Dedifferentiated amniotic fluid mesenchymal stem cell (primary cell): ENCODE measurements around the gene ABCA4.

Source experiments
- DNase-seq: peaks from one replicate; pipeline ENCODE4 v3.0.0-alpha.2; 2016; ENCODE audit errors: extremely low spot score

Gene ABCA4

DNA sequence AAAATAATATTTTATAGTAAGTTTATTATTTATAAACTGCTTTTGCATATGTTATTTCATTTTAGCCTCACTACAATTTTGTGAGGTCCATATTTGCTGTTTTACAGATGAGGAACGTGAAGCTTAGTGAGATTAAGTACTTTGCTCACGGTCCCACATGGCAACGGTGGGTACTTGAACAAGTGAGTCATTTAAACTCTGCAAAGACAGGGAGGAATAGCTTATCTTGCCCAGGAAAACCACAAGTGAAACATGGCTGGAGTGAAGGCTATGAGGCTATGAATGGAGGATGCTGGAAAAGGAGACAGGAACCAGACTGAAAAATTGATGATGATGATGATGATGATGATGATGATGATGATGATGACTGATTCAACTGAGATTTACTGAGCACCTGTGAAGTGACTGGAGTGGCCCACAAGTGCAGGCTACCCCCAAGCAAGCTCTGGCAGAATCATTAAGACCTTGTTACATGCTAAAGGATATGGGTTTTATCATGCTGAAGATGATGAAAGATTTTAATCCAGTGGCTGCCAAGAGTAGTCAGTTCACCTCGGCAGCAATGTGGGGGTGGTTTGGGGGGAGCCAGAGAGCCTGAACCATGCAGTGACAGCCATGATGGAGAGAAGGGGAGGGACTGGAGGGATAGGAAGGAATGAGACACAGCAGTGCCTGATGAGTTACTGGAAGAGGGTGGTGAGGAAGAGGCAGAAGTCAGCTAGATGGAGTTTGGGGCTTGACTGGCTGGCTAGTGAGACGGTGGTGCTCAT is 1.4 kb upstream of the ABCA4 start:
- no peak for DNase-seq

DNA sequence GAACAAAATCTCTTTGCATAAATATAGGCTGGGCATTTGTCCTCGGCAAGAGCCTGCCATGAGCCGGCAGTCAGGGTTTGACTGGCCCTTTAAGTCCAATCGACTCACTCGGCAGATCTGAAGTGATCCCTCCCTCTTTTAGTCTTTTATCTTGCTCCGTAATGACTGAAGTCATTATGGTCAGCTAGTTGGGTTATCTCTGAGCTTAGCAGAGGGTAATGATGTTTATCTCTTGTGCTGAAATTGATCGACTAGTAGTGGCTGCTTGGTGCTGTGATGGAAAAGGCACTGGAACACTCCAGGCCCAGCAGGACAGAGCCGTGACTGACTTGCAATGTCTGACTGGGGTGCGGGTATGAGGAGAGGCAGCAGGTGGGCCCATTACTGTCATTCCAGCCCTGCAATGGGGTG is 468 bp upstream of the ABCA4 start:
- DNase-seq = no peak

DNA sequence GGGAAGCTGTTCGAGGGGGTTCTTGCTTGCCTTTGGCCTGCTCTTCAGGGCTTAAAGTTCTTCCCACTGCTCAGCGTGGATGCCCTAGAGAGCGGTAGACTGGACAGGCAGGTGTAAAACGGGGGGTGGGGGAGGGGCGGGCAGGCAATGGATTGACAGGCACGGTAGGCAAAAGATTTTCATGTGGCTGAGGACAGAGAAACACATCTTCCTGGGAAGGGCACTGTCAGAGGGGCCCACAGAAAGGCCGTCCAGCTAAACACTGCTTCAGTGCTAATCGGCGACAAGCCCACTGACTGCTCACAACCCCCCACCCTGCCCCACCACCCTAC is 412 bp downstream of the ABCA4 start:
- no peak for DNase-seq

DNA sequence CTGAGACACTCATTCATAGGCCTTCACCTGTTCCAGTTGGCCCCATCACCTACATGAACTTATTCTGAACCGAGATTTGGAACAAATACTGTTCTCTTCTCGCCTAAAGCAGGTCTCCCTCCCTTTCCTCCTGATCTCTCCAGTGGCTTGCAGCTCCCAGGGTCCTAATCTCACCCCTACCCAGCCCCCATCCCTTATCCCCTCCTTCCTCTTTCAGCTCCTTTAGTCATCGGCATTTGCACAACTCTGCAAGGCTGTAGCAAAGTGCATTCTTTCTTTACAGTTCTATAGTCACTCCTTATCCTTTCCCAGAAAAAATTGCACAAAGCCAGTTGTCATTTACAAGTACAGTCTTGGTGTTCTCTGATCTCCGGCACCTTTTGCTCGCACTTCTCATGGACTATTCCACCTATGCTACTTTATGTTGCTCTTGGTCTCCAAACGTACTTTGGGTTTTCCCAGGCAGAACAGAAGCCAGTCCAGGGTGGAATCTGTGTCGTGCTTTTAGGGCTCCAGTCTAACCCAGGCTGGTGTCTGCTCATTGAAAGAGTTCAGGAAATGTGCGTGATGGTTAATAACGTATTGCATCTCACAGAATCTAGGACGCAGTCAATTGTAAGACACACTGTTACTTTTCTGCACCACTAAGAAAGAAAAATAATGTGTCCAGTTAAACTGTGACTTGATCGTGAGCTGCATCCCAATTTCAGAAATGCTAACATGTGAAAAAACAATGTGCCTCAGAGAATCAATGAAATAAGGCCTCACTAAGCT is 965 bp downstream of the ABCA4 start:
- DNase-seq = no peak

DNA sequence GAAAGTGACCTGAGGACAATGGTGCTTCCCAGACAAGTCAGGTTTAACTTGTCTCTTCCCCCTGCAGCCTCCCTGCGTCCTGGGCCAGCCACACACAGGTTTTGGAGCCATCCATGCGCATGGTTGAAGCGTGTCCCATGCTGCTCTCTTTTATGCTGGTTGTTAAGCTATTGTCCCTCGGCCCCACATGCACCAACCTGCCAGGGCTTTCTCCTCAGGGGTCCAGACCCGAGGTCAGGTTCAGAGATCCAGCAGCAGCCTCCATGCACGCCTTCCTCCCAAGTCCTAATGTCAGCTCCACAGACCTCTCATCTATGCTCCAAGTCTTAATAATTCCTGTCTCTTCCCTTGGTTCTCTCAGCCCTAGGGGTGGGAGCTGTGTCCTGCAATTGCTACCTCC is 1.6 kb downstream of the ABCA4 start:
- DNase-seq = no peak

DNA sequence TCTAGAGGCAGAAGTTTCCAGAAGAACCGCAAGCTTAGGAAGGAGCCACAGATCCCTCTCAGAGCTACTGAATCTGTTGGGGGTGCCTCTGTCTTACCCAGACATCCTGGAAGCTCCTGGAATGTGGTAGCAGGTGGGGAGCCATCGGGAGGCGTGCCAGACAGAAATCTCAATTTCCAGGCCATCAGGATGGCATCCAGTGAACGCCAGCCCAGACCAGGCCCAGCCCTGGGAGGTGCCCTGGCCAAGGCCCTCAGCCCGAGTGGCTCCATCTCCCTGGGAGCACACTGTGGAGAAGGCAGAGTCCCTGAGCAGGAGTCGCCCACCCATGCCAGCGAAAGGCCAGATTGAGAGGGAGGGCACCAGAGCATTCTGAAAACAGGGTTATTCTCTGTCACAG is 2.5 kb downstream of the ABCA4 start:
- no peak for DNase-seq

DNA sequence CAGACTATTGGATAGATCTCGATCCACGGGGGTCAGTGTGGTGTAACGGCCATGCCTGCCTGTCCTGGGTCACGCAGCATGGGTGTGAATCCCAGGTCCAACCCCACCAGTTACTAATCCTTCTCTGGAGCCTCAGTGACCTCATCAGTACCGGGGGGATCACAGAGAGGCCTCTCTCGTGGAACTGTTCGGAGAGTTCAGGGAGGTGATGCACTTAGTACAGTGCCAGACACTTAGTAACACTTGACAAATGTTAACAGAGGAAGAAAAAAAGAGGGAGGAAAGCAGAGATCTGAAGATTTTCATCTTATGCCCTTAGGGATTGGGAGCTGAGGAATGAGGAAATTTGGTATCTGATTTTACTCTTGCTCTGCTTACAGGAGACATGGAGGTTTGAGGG is 2.9 kb downstream of the ABCA4 start:
- DNase-seq = no peak

DNA sequence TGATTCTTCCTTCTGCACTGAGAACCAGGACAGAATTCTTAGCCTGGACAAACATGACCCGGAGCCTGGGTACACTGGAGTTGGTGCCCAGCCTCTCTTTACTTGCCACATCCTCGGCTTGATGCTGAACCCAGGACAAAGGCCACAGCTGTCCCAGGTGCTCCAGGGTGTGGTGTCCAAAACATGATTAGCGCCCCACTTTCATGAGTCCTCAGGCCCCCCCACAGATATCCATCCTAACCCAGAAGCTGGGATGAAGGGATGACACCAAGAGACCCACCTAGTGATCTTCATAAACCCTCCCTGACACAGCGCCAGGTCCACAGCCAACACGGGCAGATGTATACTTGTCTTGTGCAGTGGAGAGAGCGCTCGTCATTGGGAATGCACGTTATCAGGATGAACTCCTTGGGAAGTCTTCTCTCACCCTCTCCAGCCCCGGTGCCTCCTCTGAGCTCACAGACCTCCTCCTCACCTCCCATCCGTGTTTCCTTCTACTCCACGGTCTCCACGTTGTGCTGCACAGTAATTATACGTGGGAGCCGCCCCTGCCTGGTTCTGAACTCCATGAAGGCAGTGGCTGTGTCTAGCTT is 3.6 kb downstream of the ABCA4 start:
- DNase-seq = no peak

DNA sequence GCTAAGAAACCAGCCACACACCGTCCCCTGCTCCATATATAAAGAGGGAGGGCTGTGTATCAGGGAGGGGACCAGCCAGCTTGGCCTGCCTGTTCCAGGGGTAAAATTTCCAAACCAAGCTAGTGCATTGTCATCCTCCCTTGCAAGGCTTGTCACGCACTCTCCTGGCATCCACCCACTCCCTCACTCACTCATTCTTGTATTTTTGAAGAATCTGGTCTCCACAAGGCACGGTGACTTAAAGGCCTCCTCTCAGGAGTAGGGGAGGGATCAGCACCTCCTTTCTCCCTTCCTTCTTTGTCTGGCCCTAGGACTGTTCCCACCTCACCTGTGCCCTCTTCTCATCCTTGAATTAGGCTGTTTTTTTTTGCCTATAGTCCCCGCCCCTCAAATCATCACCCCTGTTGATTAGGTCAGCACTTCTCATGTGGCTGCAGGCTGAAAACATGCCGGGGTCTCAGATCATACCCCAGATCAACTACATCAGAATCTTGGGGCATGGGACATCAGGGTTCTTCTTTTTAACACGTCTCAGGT is 5.0 kb downstream of the ABCA4 start:
- DNase-seq = peak; percentile 66

DNA sequence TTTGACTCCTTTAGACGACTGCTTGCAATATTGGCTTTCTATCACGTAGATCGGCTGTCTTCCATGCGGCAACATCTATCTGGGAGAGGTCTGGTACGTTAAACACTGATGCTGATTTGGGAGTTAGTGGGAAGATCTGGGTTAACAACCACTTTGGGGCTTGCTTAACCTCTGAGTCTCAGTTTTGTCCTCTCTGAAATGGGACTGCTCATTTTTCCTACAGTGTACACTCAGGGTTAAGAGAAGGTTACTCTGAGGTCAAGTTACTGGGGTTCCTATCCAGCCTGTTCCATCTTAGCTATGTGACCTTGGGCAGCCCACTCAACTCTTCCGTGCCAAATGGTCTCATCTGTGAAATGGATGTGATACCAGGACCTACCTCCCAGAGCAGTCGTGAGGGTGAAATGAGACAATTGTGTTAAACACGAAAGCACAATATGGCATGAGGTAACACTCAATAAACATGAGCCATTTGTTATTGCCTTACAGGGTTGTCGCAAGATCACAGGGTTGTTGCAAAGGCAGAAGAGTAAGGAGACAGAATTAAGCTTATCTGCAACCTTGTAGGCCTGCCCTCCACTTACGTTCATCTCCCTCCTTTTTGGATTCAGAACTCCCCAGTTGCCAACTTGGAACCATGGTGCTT is 5.6 kb downstream of the ABCA4 start:
- DNase-seq = no peak

DNA sequence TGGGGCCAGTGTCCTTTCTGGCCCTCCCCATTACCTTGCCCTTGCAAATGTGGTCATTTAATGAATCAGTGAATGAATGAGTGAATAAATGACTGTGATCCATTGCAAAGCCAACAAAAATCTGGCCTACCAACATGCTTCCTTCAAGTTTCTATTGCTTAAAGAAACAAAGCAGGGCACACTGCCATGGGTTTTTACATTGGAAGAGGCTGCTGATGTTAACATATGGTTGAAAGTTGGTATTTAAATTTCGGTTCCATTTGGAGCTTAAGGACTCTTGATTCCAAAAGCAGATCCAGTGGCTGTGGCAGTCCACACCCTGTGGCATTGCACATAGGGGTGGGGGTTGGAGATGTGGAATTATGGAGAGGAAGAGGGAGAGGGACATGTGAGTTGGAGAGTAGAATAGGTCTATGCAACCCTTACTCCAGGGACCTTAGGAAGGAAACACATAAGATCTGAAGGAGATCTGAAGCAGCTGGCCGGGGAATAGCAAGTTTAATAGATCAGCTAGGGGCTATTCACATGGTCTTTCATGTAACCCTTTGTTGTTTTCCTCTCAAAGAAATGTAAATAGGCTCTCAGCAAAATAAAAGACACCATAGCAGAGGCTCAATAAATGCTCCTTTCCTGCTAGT is 7.2 kb downstream of the ABCA4 start:
- DNase-seq = no peak

DNA sequence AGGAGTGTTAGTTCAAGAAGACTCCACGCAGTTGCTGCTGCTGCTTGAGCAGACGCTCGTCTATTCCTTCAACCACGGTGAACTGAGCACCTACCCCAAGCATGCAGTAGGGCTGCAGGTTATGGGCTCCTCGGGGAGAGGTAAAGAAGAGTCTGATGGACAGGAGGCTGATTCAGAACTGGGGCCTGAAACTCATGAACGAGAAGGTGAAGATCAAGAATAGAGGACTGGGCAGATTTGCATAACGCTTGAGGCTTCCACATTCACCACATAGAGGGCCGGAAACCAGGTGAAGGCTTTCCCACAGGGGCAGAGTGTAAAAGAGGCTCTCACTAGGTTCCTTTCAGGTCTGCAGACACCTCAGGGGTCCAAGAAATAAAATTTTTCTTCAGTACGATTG is 9.1 kb downstream of the ABCA4 start:
- DNase-seq = no peak

DNA sequence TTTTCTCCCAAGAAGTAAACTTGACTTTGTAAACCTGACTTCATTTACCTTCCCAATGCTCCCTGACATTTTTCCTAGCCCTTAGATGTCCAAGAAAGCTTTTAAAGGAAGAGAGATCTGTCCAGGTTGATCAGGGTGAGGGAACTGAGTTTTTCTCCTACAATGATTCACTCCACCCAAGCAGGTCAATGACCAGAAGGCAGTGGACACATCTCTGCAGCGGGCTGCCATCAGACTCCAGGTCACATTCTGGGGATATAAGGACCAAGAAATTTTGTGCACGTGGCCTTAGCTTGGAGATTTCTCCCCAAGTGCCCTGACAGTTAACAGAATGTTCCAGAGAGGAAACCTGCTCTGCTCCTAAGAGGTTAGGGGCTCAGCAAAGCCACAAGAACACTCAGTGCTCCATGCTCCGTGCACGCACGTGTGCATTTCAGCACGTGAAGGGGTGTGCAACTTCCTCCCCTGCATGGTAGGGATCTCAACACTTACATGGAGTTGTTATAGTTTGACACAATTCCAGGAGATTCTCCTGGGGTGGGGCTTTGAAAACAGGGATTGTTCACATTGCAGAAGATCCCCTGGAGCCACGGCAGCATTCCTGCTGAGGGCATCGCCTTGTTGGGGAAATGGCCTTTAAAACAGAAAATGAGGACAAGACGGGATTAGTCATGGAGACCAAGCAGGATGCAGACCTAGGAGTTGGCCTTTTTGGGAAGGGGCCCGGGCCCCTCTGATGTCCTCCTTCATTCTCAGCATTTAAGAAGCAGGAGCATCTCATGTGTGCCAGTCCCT is 9.8 kb downstream of the ABCA4 start:
- DNase-seq = no peak

DNA sequence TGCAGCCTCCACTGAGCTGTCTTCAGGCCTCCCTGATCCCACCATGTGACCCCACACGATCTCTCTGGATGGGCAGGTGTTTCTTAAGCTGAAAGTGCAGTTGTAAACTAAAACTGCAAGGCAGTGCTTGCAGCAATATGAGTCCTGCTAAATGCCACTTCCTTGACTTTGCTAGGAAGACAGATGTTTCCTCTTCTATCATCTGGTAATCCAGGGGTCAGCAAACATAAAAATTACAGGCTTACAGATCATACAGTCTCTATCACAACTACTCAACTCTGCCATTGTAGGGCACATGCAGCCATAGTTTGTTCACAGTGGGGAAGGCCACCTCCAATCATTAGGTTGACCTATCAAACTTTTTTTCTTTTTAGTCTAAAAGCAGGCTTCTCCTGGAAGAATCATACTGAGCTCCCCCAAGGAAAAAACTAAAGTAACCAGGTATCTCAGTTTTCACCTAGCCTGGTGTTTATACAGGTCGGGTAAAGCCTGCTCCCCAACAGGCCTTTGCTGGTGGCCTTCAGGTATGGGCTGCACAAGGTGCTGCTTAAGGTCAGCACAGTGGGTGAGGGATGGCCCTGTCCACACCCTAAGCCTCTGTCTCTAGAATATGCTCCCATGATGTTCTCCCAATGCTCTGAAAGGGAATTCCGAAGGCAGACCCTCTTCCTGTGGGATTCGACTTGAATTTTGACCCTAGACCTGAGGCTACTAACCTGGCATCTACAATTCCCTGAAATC is 10.8 kb downstream of the ABCA4 start:
- no peak for DNase-seq

DNA sequence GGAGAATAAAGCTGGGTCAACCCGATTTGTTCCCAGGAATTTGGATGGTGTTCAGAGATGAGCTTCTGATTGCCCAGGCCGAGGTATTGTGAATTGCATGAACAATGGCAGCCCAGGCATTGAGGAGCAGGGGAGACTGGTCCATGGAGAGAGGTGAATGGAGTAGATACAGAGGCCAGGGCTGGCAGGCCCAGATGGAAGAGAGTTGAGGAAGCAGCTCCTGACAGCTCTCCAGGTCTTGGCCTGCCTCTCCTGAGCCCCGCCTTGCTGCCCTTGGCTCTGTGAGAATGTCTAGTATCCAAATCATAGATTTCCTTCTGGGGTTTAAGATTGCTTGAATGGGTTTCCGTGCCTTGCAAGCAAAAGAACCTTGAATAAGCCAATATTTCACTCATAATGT is 11.5 kb downstream of the ABCA4 start:
- no peak for DNase-seq

DNA sequence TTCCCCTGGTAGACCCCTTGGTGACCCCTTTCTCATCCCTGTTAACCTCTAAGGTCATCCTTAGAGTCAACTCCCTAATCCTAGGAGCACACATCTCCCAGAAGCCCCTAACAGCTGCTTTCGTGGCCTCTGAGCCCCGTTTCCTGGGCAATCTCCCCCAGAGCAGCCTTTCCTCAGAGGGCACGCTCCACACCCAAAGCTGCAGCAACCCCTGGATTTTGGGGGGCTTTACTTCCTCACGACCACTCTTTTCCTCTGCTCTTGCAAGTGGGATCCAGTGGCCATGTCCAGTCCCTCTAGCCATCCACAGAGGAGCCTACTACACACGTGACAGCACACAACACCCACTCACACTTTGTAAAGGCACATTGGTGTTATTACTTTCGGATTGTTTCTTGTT is 13.8 kb downstream of the ABCA4 start:
- no peak for DNase-seq

DNA sequence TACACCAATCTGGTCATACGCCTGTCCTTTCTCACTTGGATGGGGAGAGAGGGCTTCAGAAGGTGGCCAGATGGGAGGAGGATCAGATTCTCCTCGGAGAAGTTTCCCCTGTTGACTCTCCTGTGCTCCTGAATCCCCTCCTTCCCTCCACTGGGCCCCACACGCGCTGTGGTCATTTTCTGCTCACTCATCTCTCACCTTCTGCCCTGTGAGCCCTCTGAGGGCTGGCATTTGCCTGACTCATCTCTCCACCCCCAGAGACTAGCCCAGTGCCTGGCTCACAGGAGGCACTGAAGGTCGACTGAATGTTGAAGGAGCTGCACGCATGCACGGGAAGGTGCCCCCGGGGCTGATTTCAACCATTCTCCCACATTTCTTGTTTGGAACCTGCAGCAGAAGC is 14.2 kb downstream of the ABCA4 start:
- DNase-seq = no peak

DNA sequence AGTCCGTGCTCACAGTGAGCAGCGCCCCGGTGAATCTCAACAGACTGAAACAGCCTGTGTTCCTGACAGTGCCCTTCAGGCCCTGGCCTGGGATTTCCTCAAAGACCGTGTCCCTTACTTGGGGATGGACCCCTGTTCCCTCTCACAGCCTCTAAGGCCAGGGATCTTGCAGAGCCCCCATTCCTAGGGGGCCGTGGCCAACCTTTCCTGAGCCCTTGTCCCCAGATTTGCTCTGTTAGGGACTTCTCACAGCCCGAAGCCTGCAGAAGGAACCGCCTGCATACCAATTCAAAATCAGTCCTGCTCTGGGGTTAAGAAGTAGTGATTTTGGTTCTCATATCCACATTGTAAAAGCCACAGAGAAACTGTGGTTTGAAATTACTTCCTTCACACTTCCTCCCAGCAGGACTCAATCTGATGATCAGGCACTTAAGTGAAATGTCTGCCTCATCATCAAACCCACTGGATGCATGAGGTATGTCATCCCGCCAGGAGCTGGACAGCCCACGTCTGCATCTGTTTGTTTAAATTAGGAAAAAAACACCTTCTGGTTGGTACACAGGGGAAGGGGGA is 14.9 kb downstream of the ABCA4 start:
- DNase-seq = no peak

DNA sequence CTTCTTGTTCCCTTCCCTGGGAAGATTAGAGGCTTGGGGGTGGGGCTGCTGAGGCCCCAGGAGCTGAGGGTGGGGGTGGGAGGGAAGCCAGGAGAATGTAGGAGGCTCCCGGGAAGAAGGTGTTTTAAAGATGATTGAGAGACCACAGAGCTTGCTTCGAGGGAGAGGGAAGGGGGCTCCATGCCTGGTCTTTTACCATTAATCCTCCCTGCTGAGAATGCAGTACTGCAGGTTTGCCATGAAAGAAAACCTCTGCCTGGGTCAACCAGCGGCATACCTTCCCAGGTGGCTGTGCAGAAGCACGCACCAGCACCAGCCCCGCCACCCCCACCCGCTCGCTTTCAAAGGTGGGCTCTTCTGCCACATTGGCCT is 15.4 kb downstream of the ABCA4 start:
- no peak for DNase-seq
